DOHH2 (cell line): ENCODE measurements around the gene PPP6R3.

Source experiments
- EZH2phosphoT487 ChIP-seq: fragments of 200-600 bp; sonication (generic); IDR thresholded peaks from 2 replicates; pipeline ENCODE4 v1.6.1; 2017; ENCODE audit warnings: borderline replicate concordance, mild to moderate bottlenecking, antibody characterized with exemption, low read length, moderate library complexity, mixed read lengths
- TF ChIP-seq, protein P1 (sequence below): fragments of 200-600 bp; sonication (generic); IDR thresholded peaks from one replicate; pipeline ENCODE4 v1.5.1; 2014; ENCODE audit warnings: antibody characterized with exemption, mild to moderate bottlenecking, low read depth, low read length; ENCODE audit not compliant: poor library complexity, severe bottlenecking

DNA sequence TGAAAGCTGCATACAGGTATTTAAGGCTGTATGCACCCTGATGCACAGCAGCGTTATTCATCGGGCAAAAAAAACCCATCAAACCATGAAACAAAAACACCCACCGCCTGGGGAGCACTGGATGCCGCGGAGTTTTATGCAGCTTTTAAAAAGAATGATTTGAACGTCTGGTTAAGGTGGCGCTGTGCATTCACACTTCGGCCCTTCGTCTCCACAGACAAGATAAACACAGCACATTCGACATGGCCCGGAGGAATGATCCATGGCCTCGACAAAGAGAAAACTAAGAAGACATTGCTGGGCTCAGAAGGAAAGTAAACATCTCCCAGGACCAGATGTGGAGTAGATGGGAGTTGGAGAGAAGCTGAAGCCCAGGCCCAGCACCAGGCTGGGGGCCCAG lies 183.0 kb downstream of the PPP6R3 start:
- TF ChIP-seq, protein P1, sequence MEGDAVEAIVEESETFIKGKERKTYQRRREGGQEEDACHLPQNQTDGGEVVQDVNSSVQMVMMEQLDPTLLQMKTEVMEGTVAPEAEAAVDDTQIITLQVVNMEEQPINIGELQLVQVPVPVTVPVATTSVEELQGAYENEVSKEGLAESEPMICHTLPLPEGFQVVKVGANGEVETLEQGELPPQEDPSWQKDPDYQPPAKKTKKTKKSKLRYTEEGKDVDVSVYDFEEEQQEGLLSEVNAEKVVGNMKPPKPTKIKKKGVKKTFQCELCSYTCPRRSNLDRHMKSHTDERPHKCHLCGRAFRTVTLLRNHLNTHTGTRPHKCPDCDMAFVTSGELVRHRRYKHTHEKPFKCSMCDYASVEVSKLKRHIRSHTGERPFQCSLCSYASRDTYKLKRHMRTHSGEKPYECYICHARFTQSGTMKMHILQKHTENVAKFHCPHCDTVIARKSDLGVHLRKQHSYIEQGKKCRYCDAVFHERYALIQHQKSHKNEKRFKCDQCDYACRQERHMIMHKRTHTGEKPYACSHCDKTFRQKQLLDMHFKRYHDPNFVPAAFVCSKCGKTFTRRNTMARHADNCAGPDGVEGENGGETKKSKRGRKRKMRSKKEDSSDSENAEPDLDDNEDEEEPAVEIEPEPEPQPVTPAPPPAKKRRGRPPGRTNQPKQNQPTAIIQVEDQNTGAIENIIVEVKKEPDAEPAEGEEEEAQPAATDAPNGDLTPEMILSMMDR: no peak
- no peak for TF ChIP-seq EZH2phosphoT487
